Measurements from ENCODE around the gene MRPL28.

DNA sequence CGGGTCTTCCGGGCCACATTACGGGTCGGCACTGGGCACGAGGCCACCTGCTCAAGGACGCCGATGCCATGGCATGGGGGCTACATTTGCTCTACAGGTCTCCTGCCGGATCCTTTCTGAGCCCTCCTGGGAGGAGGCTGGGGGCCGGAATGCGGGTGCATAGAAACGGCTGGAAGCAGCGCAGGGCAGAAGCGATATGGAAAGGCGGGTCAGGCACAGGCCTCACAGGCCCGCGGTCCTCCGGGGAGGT is 46.2 kb downstream of the MRPL28 start:
- TF ChIP-seq, protein P1, sequence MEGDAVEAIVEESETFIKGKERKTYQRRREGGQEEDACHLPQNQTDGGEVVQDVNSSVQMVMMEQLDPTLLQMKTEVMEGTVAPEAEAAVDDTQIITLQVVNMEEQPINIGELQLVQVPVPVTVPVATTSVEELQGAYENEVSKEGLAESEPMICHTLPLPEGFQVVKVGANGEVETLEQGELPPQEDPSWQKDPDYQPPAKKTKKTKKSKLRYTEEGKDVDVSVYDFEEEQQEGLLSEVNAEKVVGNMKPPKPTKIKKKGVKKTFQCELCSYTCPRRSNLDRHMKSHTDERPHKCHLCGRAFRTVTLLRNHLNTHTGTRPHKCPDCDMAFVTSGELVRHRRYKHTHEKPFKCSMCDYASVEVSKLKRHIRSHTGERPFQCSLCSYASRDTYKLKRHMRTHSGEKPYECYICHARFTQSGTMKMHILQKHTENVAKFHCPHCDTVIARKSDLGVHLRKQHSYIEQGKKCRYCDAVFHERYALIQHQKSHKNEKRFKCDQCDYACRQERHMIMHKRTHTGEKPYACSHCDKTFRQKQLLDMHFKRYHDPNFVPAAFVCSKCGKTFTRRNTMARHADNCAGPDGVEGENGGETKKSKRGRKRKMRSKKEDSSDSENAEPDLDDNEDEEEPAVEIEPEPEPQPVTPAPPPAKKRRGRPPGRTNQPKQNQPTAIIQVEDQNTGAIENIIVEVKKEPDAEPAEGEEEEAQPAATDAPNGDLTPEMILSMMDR (IDR thresholded peaks at IDR 0.05; ENCODE audit: insufficient read depth, low read length, poor library complexity, severe bottlenecking), result no peak
- TF ChIP-seq EZH2phosphoT487 (conservative IDR thresholded peaks at IDR 0.05; ENCODE audit: low read length), result no peak
